PC-9 (cell line): ENCODE results near the gene ABTB2.

Experiments
- EZH2 ChIP-seq: fragments of 200-600 bp; sonication (generic); IDR thresholded peaks from 2 replicates; pipeline ENCODE4 v1.8.0; 2017; ENCODE audit warnings: antibody characterized with exemption, low read depth
- TF ChIP-seq, protein P1 (sequence below): fragments of 200-600 bp; sonication (generic); conservative IDR thresholded peaks from 2 replicates; pipeline ENCODE4 v1.6.1; 2017; ENCODE audit warnings: mixed run types, antibody characterized with exemption, mild to moderate bottlenecking, moderate library complexity

- TF ChIP-seq, protein P1, sequence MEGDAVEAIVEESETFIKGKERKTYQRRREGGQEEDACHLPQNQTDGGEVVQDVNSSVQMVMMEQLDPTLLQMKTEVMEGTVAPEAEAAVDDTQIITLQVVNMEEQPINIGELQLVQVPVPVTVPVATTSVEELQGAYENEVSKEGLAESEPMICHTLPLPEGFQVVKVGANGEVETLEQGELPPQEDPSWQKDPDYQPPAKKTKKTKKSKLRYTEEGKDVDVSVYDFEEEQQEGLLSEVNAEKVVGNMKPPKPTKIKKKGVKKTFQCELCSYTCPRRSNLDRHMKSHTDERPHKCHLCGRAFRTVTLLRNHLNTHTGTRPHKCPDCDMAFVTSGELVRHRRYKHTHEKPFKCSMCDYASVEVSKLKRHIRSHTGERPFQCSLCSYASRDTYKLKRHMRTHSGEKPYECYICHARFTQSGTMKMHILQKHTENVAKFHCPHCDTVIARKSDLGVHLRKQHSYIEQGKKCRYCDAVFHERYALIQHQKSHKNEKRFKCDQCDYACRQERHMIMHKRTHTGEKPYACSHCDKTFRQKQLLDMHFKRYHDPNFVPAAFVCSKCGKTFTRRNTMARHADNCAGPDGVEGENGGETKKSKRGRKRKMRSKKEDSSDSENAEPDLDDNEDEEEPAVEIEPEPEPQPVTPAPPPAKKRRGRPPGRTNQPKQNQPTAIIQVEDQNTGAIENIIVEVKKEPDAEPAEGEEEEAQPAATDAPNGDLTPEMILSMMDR: no peak
- no peak for TF ChIP-seq EZH2
These were observed 118.2 kb downstream of the ABTB2 start for GRCh38 chr11:34239465-34240149.
